ENCODE data around the gene CD63. TPM values are rescaled to one million over a fixed set of nuclear protein-coding genes. Genes with fewer than 3 reads are reported as not detected.

CD63 gene
- total and polyA plus RNA-seq, 2 of the 13 experiments (the other 11 are each of a cell fraction or from before 2014, with no cell fraction given), result 234 to 277 TPM

- TF ChIP-seq SALL1 (CRISPR knock-in tag; IDR thresholded peaks at IDR 0.05), result peak; percentile 13; the same call in 1 of the 2 replicates
- no peak for TF ChIP-seq CCDC6 (CRISPR knock-in tag; IDR thresholded peaks at IDR 0.05)
- no peak for TF ChIP-seq ZNF564 (CRISPR knock-in tag; IDR thresholded peaks at IDR 0.05)
- TF ChIP-seq CSRNP1 (CRISPR knock-in tag; IDR thresholded peaks at IDR 0.05), result 0 out of 2 replicates have a peak, but pooled peaks have one; percentile 1
- TF ChIP-seq PITX1 (CRISPR knock-in tag; IDR thresholded peaks at IDR 0.05), result peak; percentile 23; the same call in 1 of the 2 replicates
- no peak for TF ChIP-seq JUNB (CRISPR knock-in tag; IDR thresholded peaks at IDR 0.05; ENCODE audit: borderline replicate concordance)
- TF ChIP-seq, protein P1, sequence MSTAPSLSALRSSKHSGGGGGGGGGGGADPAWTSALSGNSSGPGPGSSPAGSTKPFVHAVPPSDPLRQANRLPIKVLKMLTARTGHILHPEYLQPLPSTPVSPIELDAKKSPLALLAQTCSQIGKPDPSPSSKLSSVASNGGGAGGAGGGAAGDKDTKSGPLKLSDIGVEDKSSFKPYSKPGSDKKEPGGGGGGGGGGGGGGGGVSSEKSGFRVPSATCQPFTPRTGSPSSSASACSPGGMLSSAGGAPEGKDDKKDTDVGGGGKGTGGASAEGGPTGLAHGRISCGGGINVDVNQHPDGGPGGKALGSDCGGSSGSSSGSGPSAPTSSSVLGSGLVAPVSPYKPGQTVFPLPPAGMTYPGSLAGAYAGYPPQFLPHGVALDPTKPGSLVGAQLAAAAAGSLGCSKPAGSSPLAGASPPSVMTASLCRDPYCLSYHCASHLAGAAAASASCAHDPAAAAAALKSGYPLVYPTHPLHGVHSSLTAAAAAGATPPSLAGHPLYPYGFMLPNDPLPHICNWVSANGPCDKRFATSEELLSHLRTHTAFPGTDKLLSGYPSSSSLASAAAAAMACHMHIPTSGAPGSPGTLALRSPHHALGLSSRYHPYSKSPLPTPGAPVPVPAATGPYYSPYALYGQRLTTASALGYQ (CRISPR knock-in tag; IDR thresholded peaks at IDR 0.05), result no peak
- TF ChIP-seq, protein P2, sequence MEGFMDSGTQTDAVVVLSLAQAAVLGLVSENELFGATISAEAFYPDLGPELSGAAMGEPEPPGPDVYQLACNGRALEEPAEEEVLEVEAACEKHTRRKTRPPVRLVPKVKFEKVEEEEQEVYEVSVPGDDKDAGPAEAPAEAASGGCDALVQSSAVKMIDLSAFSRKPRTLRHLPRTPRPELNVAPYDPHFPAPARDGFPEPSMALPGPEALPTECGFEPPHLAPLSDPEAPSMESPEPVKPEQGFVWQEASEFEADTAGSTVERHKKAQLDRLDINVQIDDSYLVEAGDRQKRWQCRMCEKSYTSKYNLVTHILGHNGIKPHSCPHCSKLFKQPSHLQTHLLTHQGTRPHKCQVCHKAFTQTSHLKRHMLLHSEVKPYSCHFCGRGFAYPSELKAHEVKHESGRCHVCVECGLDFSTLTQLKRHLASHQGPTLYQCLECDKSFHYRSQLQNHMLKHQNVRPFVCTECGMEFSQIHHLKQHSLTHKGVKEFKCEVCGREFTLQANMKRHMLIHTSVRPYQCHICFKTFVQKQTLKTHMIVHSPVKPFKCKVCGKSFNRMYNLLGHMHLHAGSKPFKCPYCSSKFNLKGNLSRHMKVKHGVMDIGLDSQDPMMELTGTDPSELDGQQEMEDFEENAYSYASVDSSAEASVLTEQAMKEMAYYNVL (CRISPR knock-in tag; IDR thresholded peaks at IDR 0.05; ENCODE audit: borderline replicate concordance), result no peak
- TF ChIP-seq ZNF432 (CRISPR knock-in tag; IDR thresholded peaks at IDR 0.05; ENCODE audit: borderline replicate concordance), result no peak
- peak; percentile 43; the same call in 1 of the 2 replicates for TF ChIP-seq SAP130 (CRISPR knock-in tag; IDR thresholded peaks at IDR 0.05; ENCODE audit: low read depth)
- no peak for TF ChIP-seq MAX (IDR thresholded peaks at IDR 0.05)
Measured at GRCh38 chr12:55728186-55728938, 447 bp downstream of the CD63 start (continued).

Measured in HepG2 (cell line).